Lower lobe of right lung (tissue), 2 donors: ENCODE measurements around the gene RPS14. TPM values are rescaled to one million over a fixed set of nuclear protein-coding genes. Genes with fewer than 3 reads are reported as not detected.
A peak's percentile ranks its signal among the peaks of the same experiment; 100 is the strongest.
"Not testable (repeated sequence)": the region's sequence is repeated elsewhere in the genome, so short reads cannot be mapped to it uniquely, and the experiment has no call there.

Source experiments
- ATAC-seq, 2 donors: fragments of 200-7000 bp; cut with Tn5 transposase; one replicate each; pipeline ENCODE4 v1.9.1; 2020 to 2022; ENCODE audit warnings: mild to moderate bottlenecking in 2 of 2, moderate library complexity in 2 of 2
- DNase-seq: peaks from one replicate; pipeline ENCODE4 v3.0.0-alpha.2; 2020
- H3K27ac ChIP-seq: fragments of 200-600 bp; one replicate; pipeline ENCODE4 v1.8.0; 2022
- H3K27me3 ChIP-seq: fragments of 200-600 bp; one replicate; pipeline ENCODE4 v1.8.0; 2022; ENCODE audit warnings: low read depth
- H3K36me3 ChIP-seq: fragments of 200-600 bp; one replicate; pipeline ENCODE4 v1.8.0; 2022; ENCODE audit warnings: mild to moderate bottlenecking
- H3K4me1 ChIP-seq: fragments of 200-600 bp; one replicate; pipeline ENCODE4 v1.8.0; 2022
- H3K4me3 ChIP-seq: fragments of 200-600 bp; one replicate; pipeline ENCODE4 v1.8.0; 2022; ENCODE audit warnings: mild to moderate bottlenecking
- H3K9me3 ChIP-seq: fragments of 200-600 bp; one replicate; pipeline ENCODE4 v1.8.0; 2022
- CTCF ChIP-seq: fragments of 200-600 bp; IDR thresholded peaks from one replicate; pipeline ENCODE4 v1.8.0; 2022; ENCODE audit warnings: antibody characterized with exemption, mild to moderate bottlenecking
- intact Hi-C: fragments of 100-400 bp; cut with DNase I; formaldehyde crosslinking; loops from one replicate; pipeline ENCODE4 v1.11.0; 2022
- total RNA-seq: library from RNA; stranded (reverse); fragmentation: NEBNext Ultra II Directional; extraction: Animal tissue kit (Norgen Biotek cat#: 25700); gene quantifications from one replicate; pipeline ENCODE4 v1.2.1, GENCODE V29; 2021
- donor health status: DM: no; HTN: yes; CAD: no; lungs with severe emphysema.

Gene RPS14
- total RNA-seq, 1 donor from 2014 or later = 1,651 TPM

- Histone ChIP-seq H3K4me3 (no peak overlapping the region), H3K27ac (peak overlapping the region; percentile 31), H3K27me3 (no peaks in the 10 kb centered on the region), H3K4me1 (no peaks in the 10 kb centered on the region), H3K9me3 (no peaks in the 10 kb centered on the region), H3K36me3 (no peaks in the 10 kb centered on the region)
- intact Hi-C loops = no loop called here
- ATAC-seq (peak; percentile 66 to 71), DNase-seq (no peak)
- no peak for TF ChIP-seq CTCF
Observed at GRCh38 chr5:150428106-150428876, 21.2 kb downstream of the RPS14 start.

- intact Hi-C loops, H3K36me3 ChIP-seq, H3K27me3 ChIP-seq, H3K4me3 ChIP-seq, DNase-seq, H3K27ac ChIP-seq, H3K9me3 ChIP-seq, H3K4me1 ChIP-seq, ATAC-seq: not testable (repeated sequence)
Observed at GRCh38 chr5:150426165-150426564, 23.4 kb downstream of the RPS14 start.

GRCh38 chr5:150422758-150423157 lies 26.8 kb downstream of the RPS14 start:
- DNase-seq (no peak), ATAC-seq (no peak)
- Histone ChIP-seq H3K36me3 (no peaks in the 10 kb centered on the region), H3K27ac (no peak overlapping the region), H3K4me1 (no peaks in the 10 kb centered on the region), H3K4me3 (no peak overlapping the region), H3K27me3 (no peaks in the 10 kb centered on the region), H3K9me3 (no peaks in the 10 kb centered on the region)
- intact Hi-C loops = no loop called here
- no peak for TF ChIP-seq CTCF

DNA sequence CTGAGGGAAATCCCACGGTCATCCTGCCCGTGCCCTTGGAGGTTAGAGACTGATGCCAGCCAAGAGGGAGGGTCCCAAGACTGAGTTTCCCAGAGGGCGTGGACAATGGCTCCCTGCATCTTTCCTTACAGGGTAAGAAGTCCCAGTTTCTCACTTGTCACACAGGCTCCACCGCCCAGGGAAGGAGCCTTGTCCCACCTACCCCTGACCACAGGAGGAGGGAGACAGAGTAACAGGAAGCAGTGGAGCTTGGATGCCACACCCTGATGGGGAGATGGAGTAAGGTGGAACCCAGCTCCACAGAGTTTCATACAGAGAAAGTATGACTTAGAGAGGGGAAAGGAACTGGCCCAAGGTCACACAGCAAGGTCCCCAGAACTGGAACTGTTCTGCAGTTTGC lies 27.5 kb downstream of the RPS14 start:
- Histone ChIP-seq H3K9me3 (no peaks in the 10 kb centered on the region), H3K27me3 (no peaks in the 10 kb centered on the region), H3K36me3 (no peaks in the 10 kb centered on the region), H3K4me3 (no peak overlapping the region), H3K27ac (no peak overlapping the region), H3K4me1 (no peaks in the 10 kb centered on the region)
- no peak for ATAC-seq
- no peak for TF ChIP-seq CTCF
- intact Hi-C loops = no loop called here
- DNase-seq = no peak

- Histone ChIP-seq H3K27me3 (no peaks in the 10 kb centered on the region), H3K36me3 (no peaks in the 10 kb centered on the region), H3K4me1 (no peaks in the 10 kb centered on the region), H3K27ac (no peak overlapping the region), H3K4me3 (no peak overlapping the region), H3K9me3 (no peaks in the 10 kb centered on the region)
- no peak for ATAC-seq
- no peak for DNase-seq
- intact Hi-C loops = no loop called here
- TF ChIP-seq CTCF = no peak
Observed at GRCh38 chr5:150419630-150420270, 29.8 kb downstream of the RPS14 start.

GRCh38 chr5:150413902-150414790 lies 35.4 kb downstream of the RPS14 start:
- ATAC-seq, intact Hi-C loops, H3K27me3 ChIP-seq, DNase-seq, H3K36me3 ChIP-seq, H3K4me3 ChIP-seq, H3K9me3 ChIP-seq: not testable (repeated sequence)
- H3K27ac ChIP-seq = peak overlapping the region; percentile 99
- peaks cover 22% of the 10 kb centered on the region for H3K4me1 ChIP-seq
